GM12878 (cell line): ENCODE measurements around the gene CLBA1. TPM values are rescaled to one million over a fixed set of nuclear protein-coding genes. Genes with fewer than 3 reads are reported as not detected.

Experiments
- ATAC-seq: fragments of 200-7000 bp; cut with Tn5 transposase; 3 replicates; pipeline ENCODE4 v1.9.1; 2020; ENCODE audit warnings: mild to moderate bottlenecking, moderate library complexity
- BruUV-seq: library from RNA; stranded (reverse); fragments of 400-500 nt; replicated peaks from 2 replicates; lab custom pipeline; 2021; lab: Mats Ljungman, UMichigan
- CTCF ChIA-PET: fragments of 300-600 bp; sonication (Branson Sonifier 250); formaldehyde crosslinking; extraction: SDS; loops from one replicate; lab custom pipeline; 2021; ENCODE audit warnings: inconsistent platforms; lab: Yijun Ruan, JAX
- POLR2A ChIA-PET: fragments of 350-600 bp; formaldehyde crosslinking; extraction: SDS; loops from one replicate; lab custom pipeline; 2021; ENCODE audit warnings: inconsistent platforms; lab: Charles Lee
- RAD21 ChIA-PET: fragments of 300-600 bp; sonication (Branson Sonifier 250); formaldehyde crosslinking; loops from one replicate; lab custom pipeline; 2023; ENCODE audit warnings: antibody characterized with exemption; ENCODE audit not compliant: unreplicated experiment; lab: Charles Lee
- SMC1A ChIA-PET: fragments of 300-600 bp; sonication (Branson Sonifier 250); formaldehyde crosslinking; loops from one replicate; lab custom pipeline; 2023; ENCODE audit not compliant: unreplicated experiment, uncharacterized antibody; lab: Charles Lee
- DNase-seq: peaks from one replicate; pipeline ENCODE4 v3.0.0-alpha.2; 2011; ENCODE audit warnings: low read depth, low spot score
- FAIRE-seq: peaks from 3 replicates; lab custom pipeline; 2011; peaks lifted over from hg19 to GRCh38; lab: Jason Lieb, UNC
- H2AFZ ChIP-seq: 2 replicates; pipeline ENCODE4 v1.6.0; 2011; ENCODE audit warnings: low read depth, low read length, control low read depth; ENCODE audit not compliant: control insufficient read depth
- H3K27ac ChIP-seq: 2 replicates; pipeline ENCODE4 v1.5.1; 2011; ENCODE audit warnings: control low read depth; ENCODE audit not compliant: control insufficient read depth, insufficient read depth
- H3K27me3 ChIP-seq, 2 experiments: replicated peaks in 1 of 2; 2 replicates each; pipeline versions ENCODE4 v1.6.0 to v1.6.1; 2011; ENCODE audit warnings: low read length in 1 of 2; ENCODE audit not compliant: control insufficient read depth in 2 of 2, insufficient read depth in 2 of 2
- H3K36me3 ChIP-seq, 2 experiments: 2 replicates each; pipeline ENCODE4 v1.5.1; 2011; ENCODE audit warnings: low read length in 1 of 2; ENCODE audit not compliant: control insufficient read depth in 2 of 2, insufficient read depth in 2 of 2
- H3K4me1 ChIP-seq: 2 replicates; pipeline ENCODE4 v1.6.1; 2011; ENCODE audit warnings: mild to moderate bottlenecking, low read length, moderate library complexity, mixed read lengths; ENCODE audit not compliant: control insufficient read depth, insufficient read depth
- H3K4me2 ChIP-seq: 2 replicates; pipeline ENCODE4 v1.6.0; 2011; ENCODE audit warnings: control low read depth; ENCODE audit not compliant: control insufficient read depth, insufficient read depth
- H3K4me3 ChIP-seq: fragments of 200-600 bp; sonication (generic); 2 replicates; pipeline ENCODE4 v1.5.1; 2016
- H3K79me2 ChIP-seq: 2 replicates; pipeline ENCODE4 v1.6.0; 2011; ENCODE audit warnings: low read length; ENCODE audit not compliant: control insufficient read depth, insufficient read depth
- H3K9ac ChIP-seq: 2 replicates; pipeline ENCODE4 v1.8.0; 2011; ENCODE audit warnings: low read length, control low read depth, mixed read lengths; ENCODE audit not compliant: control insufficient read depth, insufficient read depth
- H3K9me3 ChIP-seq: replicated peaks from 3 replicates; pipeline ENCODE4 v1.5.1; 2011; ENCODE audit warnings: mild to moderate bottlenecking, low read length; ENCODE audit not compliant: control insufficient read depth, insufficient read depth
- H4K20me1 ChIP-seq: 2 replicates; pipeline ENCODE4 v1.6.0; 2011; ENCODE audit not compliant: control insufficient read depth, insufficient read depth
- CHD2 ChIP-seq: IDR thresholded peaks from 2 replicates; pipeline ENCODE4 v1.6.1; 2011; ENCODE audit warnings: low read depth, low read length, improper control_type of control experiment, borderline replicate concordance
- HDAC2 ChIP-seq: fragments of 200-600 bp; sonication (generic); IDR thresholded peaks from 2 replicates; pipeline ENCODE4 v1.6.1; 2017
- HDAC6 ChIP-seq: fragments of 200-600 bp; sonication (generic); IDR thresholded peaks from one replicate; pipeline ENCODE4 v1.8.0; 2017; ENCODE audit warnings: antibody characterized with exemption; ENCODE audit not compliant: unreplicated experiment
- HDGF ChIP-seq: fragments of 450-650 bp; IDR thresholded peaks from 2 replicates; pipeline ENCODE4 v1.6.1; 2016; ENCODE audit warnings: antibody characterized with exemption
- KAT2A ChIP-seq: conservative IDR thresholded peaks from 2 replicates; pipeline ENCODE4 v1.6.1; 2011; ENCODE audit warnings: low read depth, low read length; ENCODE audit not compliant: control insufficient read depth
- MLLT1 ChIP-seq: fragments of 450-650 bp; IDR thresholded peaks from 2 replicates; pipeline ENCODE4 v1.6.1; 2016; ENCODE audit warnings: mild to moderate bottlenecking
- SIN3A ChIP-seq: IDR thresholded peaks from 2 replicates; pipeline ENCODE4 v1.6.1; 2012; ENCODE audit warnings: low read depth, low read length, improper control_type of control experiment
- SMARCA5 ChIP-seq: fragments of 450-650 bp; IDR thresholded peaks from 2 replicates; pipeline ENCODE4 v1.6.1; 2017; ENCODE audit warnings: mild to moderate bottlenecking
- ZNF217 ChIP-seq: fragments of 450-650 bp; IDR thresholded peaks from 2 replicates; pipeline ENCODE4 v1.6.1; 2017; ENCODE audit warnings: antibody characterized with exemption, mild to moderate bottlenecking
- ZZZ3 ChIP-seq: IDR thresholded peaks from 2 replicates; pipeline ENCODE4 v1.6.1; 2011; ENCODE audit warnings: low read depth; ENCODE audit not compliant: control insufficient read depth, insufficient read length
- WGBS: methylation state at CpG from one replicate; pipeline ENCODE4 v1.1.6; 2016; ENCODE audit warnings: low lambda C conversion rate; ENCODE audit not compliant: insufficient replicate concordance, insufficient coverage; ENCODE audit errors: missing lambda C conversion rate; 5-methylcytosine and 5-hydroxymethylcytosine counted together
- in situ Hi-C: fragments of 300-500 bp; cut with MboI; formaldehyde crosslinking; loops from 9 replicates; pipeline ENCODE4 v1.14.3; 2018; ENCODE audit warnings: mixed read lengths
- intact Hi-C: fragments of 100-400 bp; cut with micrococcal nuclease; formaldehyde crosslinking; loops from one replicate; pipeline ENCODE4 v1.14.2; 2022; ENCODE audit not compliant: unreplicated experiment
- polyA plus RNA-seq, 11 experiments: library from polyadenylated mRNA; depleted of rRNA in 4 of 11; unstranded in 6 of 11; stranded (reverse) in 5 of 11; fragments of >200 nt; fragmentation: Nextera tagmentation in 4 of 11; fragmentation: Illumina TruSeq in 1 of 11; extraction: Ambion mirVana in 4 of 11; extraction: Trizol in 1 of 11; gene quantifications; 1 replicate in 1 of 11; 2 replicates in 10 of 11; pipeline versions ENCODE4 v1.2.1 to v1.2.3, GENCODE V29; 2011 to 2016; ENCODE audit warnings: inconsistent platforms in 2 of 11, missing spikeins in 2 of 11, low read depth in 1 of 11
- total RNA-seq, 4 experiments: library from RNA; depleted of rRNA in 3 of 4; stranded (reverse); fragments of >200 nt in 3 of 4; fragmentation: Illumina TruSeq in 1 of 4; extraction: Trizol in 1 of 4; gene quantifications; 2 replicates each; pipeline versions ENCODE4 v1.2.1 to v1.2.3, GENCODE V29; 2013 to 2021
- TF ChIP-seq, protein P1 (sequence below): IDR thresholded peaks from 2 replicates; pipeline ENCODE4 v1.6.1; 2012; ENCODE audit warnings: low read depth, low read length, improper control_type of control experiment

The CLBA1 gene
- total and polyA plus RNA-seq, 10 of the 15 experiments (the other 5 are each of a cell fraction or from before 2014, with no cell fraction given): 0.07 to 1.1 (median 0.62) TPM; not detected in 1

- RAD21 ChIA-PET: no interaction called here
- H3K27me3 ChIP-seq: peaks cover 4 to 7% of the 10 kb centered on the region in 2 experiments
- TF ChIP-seq, protein P1, sequence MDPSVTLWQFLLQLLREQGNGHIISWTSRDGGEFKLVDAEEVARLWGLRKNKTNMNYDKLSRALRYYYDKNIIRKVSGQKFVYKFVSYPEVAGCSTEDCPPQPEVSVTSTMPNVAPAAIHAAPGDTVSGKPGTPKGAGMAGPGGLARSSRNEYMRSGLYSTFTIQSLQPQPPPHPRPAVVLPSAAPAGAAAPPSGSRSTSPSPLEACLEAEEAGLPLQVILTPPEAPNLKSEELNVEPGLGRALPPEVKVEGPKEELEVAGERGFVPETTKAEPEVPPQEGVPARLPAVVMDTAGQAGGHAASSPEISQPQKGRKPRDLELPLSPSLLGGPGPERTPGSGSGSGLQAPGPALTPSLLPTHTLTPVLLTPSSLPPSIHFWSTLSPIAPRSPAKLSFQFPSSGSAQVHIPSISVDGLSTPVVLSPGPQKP: no peak
- TF ChIP-seq ZNF217 (no peak), HDAC6 (no peak), SMARCA5 (no peak), SIN3A (no peak), MLLT1 (no peak), CHD2 (no peak), HDGF (no peak), ZZZ3 (no peak), KAT2A (no peak), HDAC2 (no peak)
- TF ChIP-seq, all 136 proteins: peak for 0
- Histone ChIP-seq H3K36me3 (no peaks in the 10 kb centered on the region), H3K4me1 (no peaks in the 10 kb centered on the region; the same call in 1 of the 2 replicates), H3K4me2 (no peak overlapping the region), H3K9ac (no peak overlapping the region), H3K27ac (no peak overlapping the region), H3K79me2 (no peaks in the 10 kb centered on the region), H3K9me3 (no peaks in the 10 kb centered on the region), H3K4me3 (no peak overlapping the region), H2AFZ (no peak overlapping the region), H4K20me1 (no peaks in the 10 kb centered on the region)
- intact Hi-C loops: no loop called here
- no TSS peak for BruUV-seq
- in situ Hi-C loops: loop anchor here (5.0 kb wide), 1 partner anchor 66 kb away; no protein-coding TSS in a partner anchor
- ATAC-seq (no peak), FAIRE-seq (no peak), DNase-seq (no peak)
- ChIA-PET CTCF (interaction anchor here (1.2 to 1.3 kb wide), 2 partner anchors 46 to 65 kb away, joined by 3 to 6 read pairs; no protein-coding TSS in a partner anchor), POLR2A (no interaction called here), SMC1A (no interaction called here)
- WGBS: 66% methylated on average over 22 of the region's 22 CpGs
These were observed 4.7 kb upstream of the CLBA1 start for GRCh38 chr14:104980611-104981531.
